ENCODE data around the gene SETBP1.

GRCh38 chr18:44698518-44698917 lies 17.8 kb downstream of the SETBP1 start:
- no peak for TF ChIP-seq MAFK (IDR thresholded peaks at IDR 0.05; ENCODE audit: low read depth, low read length)
- no peak for TF ChIP-seq POLR2A (IDR thresholded peaks at IDR 0.05; ENCODE audit: low read depth, low read length)
- no peak for TF ChIP-seq USF2 (IDR thresholded peaks at IDR 0.05; ENCODE audit: low read depth, low read length)
- TF ChIP-seq CTCF (conservative IDR thresholded peaks at IDR 0.05; ENCODE audit: low read depth, low read length) = no peak
- no peak for TF ChIP-seq FOS (IDR thresholded peaks at IDR 0.05; ENCODE audit: low read depth, low read length)
- no peak for TF ChIP-seq RCOR1 (IDR thresholded peaks at IDR 0.05; ENCODE audit: insufficient replicate concordance, low read length)
- TF ChIP-seq RFX5 (IDR thresholded peaks at IDR 0.05; ENCODE audit: low read depth, low read length) = no peak
- TF ChIP-seq MAZ (IDR thresholded peaks at IDR 0.05; ENCODE audit: borderline replicate concordance, low read depth, low read length) = no peak

Data from IMR-90 (cell line).